H1 (cell line): Measurements from ENCODE around the gene ZNF462. TPM values are rescaled to one million over a fixed set of nuclear protein-coding genes. Genes with fewer than 3 reads are reported as not detected.

Source experiments
- CBX5 ChIP-seq: fragments of 300-800, 300-1000 bp; sonication (generic); IDR thresholded peaks from 2 replicates; pipeline ENCODE4 v1.7.1; 2016; ENCODE audit warnings: antibody characterized with exemption, low read length, low read depth
- HDAC2 ChIP-seq, 2 experiments: fragments of 300-600 bp in 1 of 2; sonication (generic) in 1 of 2; IDR thresholded peaks; 2 replicates each; pipeline ENCODE4 v1.6.1; 2011 to 2012; ENCODE audit warnings: low read depth in 2 of 2, low read length in 2 of 2, mild to moderate bottlenecking in 2 of 2, moderate library complexity in 2 of 2, borderline replicate concordance in 1 of 2, inconsistent platforms in 1 of 2
- JUN ChIP-seq: IDR thresholded peaks from 2 replicates; pipeline ENCODE4 v1.6.1; 2011; ENCODE audit warnings: low read depth, mild to moderate bottlenecking, improper control_type of control experiment, low read length
- ZNF274 ChIP-seq: IDR thresholded peaks from 2 replicates; pipeline ENCODE4 v1.7.0; 2012; ENCODE audit warnings: low read length, borderline replicate concordance; ENCODE audit errors: extremely low read depth
- polyA plus RNA-seq, 7 experiments: library from polyadenylated mRNA; depleted of rRNA in 3 of 7; stranded (reverse) in 5 of 7; unstranded in 2 of 7; fragments of >200 nt in 5 of 7; fragments of 200-250 nt in 2 of 7; gene quantifications; 1 replicate in 5 of 7; 2 replicates in 1 of 7; 4 replicates in 1 of 7; pipeline versions ENCODE4 v1.2.1 to v1.2.3, GENCODE V29; 2011 to 2013; ENCODE audit warnings: missing spikeins in 2 of 7, mixed read lengths in 2 of 7
- total RNA-seq: library from RNA; stranded (reverse); fragmentation: NEBNext Ultra II Directional; extraction: Animal tissue kit (Norgen Biotek cat#: 25700); gene quantifications from 2 replicates; pipeline ENCODE4 v1.2.1, GENCODE V29; 2021

ZNF462 gene
- total and polyA plus RNA-seq, 2 of the 8 experiments (the other 6 are each of a cell fraction or from before 2014, with no cell fraction given) = 30.0 to 163 TPM

GRCh38 chr9:106982636-106983035 lies 119.7 kb downstream of the ZNF462 start (continued):
- TF ChIP-seq HDAC2 (IDR thresholded peaks at IDR 0.05; ENCODE audit: borderline replicate concordance in 1 of 2, low read depth in 2 of 2, low read length in 2 of 2) = no peak
- TF ChIP-seq JUN = no peak
- TF ChIP-seq ZNF274 = no peak
- no peak for TF ChIP-seq CBX5
